K562 (cell line): Measurements from ENCODE around the gene LMNB1. TPM values are rescaled to one million over a fixed set of nuclear protein-coding genes. Genes with fewer than 3 reads are reported as not detected.

Source experiments
- ARID1B ChIP-seq: fragments of 450-650 bp; IDR thresholded peaks from 2 replicates; pipeline ENCODE4 v1.6.1; 2016; ENCODE audit warnings: antibody characterized with exemption, mild to moderate bottlenecking, inconsistent platforms
- ESRRA ChIP-seq: fragments of 450-650 bp; IDR thresholded peaks from 2 replicates; pipeline ENCODE4 v1.6.1; 2014; ENCODE audit warnings: low read depth, mild to moderate bottlenecking, moderate library complexity, borderline replicate concordance
- ILF3 ChIP-seq: fragments of 450-650 bp; IDR thresholded peaks from 2 replicates; pipeline ENCODE4 v1.6.1; 2018; ENCODE audit warnings: antibody characterized with exemption, mild to moderate bottlenecking, moderate library complexity, borderline replicate concordance
- KLF1 ChIP-seq: fragments of 450-650 bp; IDR thresholded peaks from 2 replicates; pipeline ENCODE4 v1.6.1; 2016; ENCODE audit warnings: missing genetic modification characterization, missing compliant biosample characterization
- POLR2G ChIP-seq: fragments of 200-400 bp; formaldehyde crosslinking; IDR thresholded peaks from 2 replicates; pipeline ENCODE4 v1.6.1; 2017; ENCODE audit warnings: low read depth, mild to moderate bottlenecking, antibody characterized with exemption, low read length, moderate library complexity
- PTBP1 ChIP-seq: fragments of 200-400 bp; formaldehyde crosslinking; IDR thresholded peaks from 2 replicates; pipeline ENCODE4 v1.6.1; 2017; ENCODE audit warnings: low read depth, low read length
- SAP30 ChIP-seq: fragments of 200-600 bp; sonication (generic); IDR thresholded peaks from 2 replicates; pipeline ENCODE4 v1.6.1; 2012; ENCODE audit warnings: borderline replicate concordance, low read depth, mild to moderate bottlenecking, moderate library complexity, low read length, control low read depth, inconsistent platforms; ENCODE audit not compliant: insufficient read depth, poor library complexity, severe bottlenecking
- SMAD2 ChIP-seq: fragments of 150-350 bp; IDR thresholded peaks from 2 replicates; pipeline ENCODE4 v1.6.1; 2014; ENCODE audit warnings: low read depth, mild to moderate bottlenecking, low read length
- SP2 ChIP-seq: IDR thresholded peaks from 2 replicates; pipeline ENCODE4 v1.6.1; 2011; ENCODE audit warnings: mild to moderate bottlenecking, low read depth, low read length, moderate library complexity; ENCODE audit not compliant: poor library complexity, severe bottlenecking; ENCODE audit errors: extremely low read depth
- TEAD4 ChIP-seq, 2 experiments: sonication (generic) in 1 of 2; formaldehyde crosslinking in 1 of 2; IDR thresholded peaks; 2 replicates each; pipeline versions ENCODE4 v1.6.1 to v1.8.0; 2012 to 2022; ENCODE audit warnings: borderline replicate concordance in 1 of 2, inconsistent platforms in 1 of 2, low read length in 1 of 2, mild to moderate bottlenecking in 1 of 2, missing genetic modification reagents in 1 of 2
- ZBTB2 ChIP-seq: fragments of 450-650 bp; IDR thresholded peaks from 2 replicates; pipeline ENCODE4 v1.6.1; 2016; ENCODE audit warnings: antibody characterized with exemption
- ZNF146 ChIP-seq: IDR thresholded peaks from one replicate; pipeline ENCODE4 v1.6.1; 2018; ENCODE audit warnings: missing compliant biosample characterization; ENCODE audit not compliant: unreplicated experiment
- ZNF584 ChIP-seq: fragments of 200-800 bp; sonication (Bioruptor generic); IDR thresholded peaks from 2 replicates; pipeline ENCODE4 v1.6.1; 2016; ENCODE audit warnings: low read depth, mild to moderate bottlenecking, missing genetic modification characterization, missing compliant biosample characterization
- polyA plus RNA-seq, 8 experiments: library from polyadenylated mRNA; depleted of rRNA in 4 of 8; stranded (reverse) in 5 of 8; unstranded in 3 of 8; fragments of >200 nt; fragmentation: Nextera tagmentation in 2 of 8; fragmentation: Illumina TruSeq in 1 of 8; extraction: Ambion mirVana in 2 of 8; extraction: Trizol in 1 of 8; gene quantifications; 2 replicates each; pipeline versions ENCODE4 v1.2.1 to v1.2.3, GENCODE V29; 2011 to 2014; ENCODE audit warnings: inconsistent platforms in 1 of 8, missing spikeins in 1 of 8
- total RNA-seq, 7 experiments: library from RNA; depleted of rRNA in 6 of 7; stranded (reverse); fragments of >200 nt in 6 of 7; fragmentation: Illumina TruSeq in 2 of 7; extraction: Trizol in 2 of 7; gene quantifications; 2 replicates each; pipeline versions ENCODE4 v1.2.1 to v1.2.3, GENCODE V29; 2011 to 2021; ENCODE audit warnings: low replicate concordance in 1 of 7
- TF ChIP-seq, protein P1 (sequence below): fragments of 250-450 bp; sonication (Bioruptor Pico); IDR thresholded peaks from 2 replicates; pipeline ENCODE4 v1.4.0; 2020; ENCODE audit warnings: borderline replicate concordance

LMNB1 gene
- total and polyA plus RNA-seq, 9 of the 15 experiments (the other 6 are each of a cell fraction or from before 2014, with no cell fraction given): 2.8 to 190 (median 131) TPM

DNA sequence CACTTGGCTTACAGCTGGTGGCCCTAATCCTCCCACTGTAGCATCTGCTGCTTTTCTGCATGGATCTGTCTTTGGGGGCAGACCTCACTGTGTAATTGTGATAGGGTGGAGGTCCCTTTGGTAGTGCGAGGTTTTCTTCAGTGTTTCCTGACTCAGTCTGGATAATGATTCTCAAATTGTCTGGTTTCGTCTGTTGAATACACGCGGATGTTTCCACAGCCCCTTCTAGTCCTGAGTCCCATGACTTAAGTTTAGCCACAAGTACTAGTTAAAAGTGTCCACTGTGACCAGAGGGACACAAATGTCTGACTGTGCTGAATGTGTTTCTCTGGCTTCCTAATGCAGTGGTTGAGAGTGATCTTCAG lies 70.5 kb downstream of the LMNB1 start (continued):
- TF ChIP-seq SAP30: no peak
- TF ChIP-seq POLR2G: no peak
- no peak for TF ChIP-seq SP2
- no peak for TF ChIP-seq ZNF584
- TF ChIP-seq, protein P1, sequence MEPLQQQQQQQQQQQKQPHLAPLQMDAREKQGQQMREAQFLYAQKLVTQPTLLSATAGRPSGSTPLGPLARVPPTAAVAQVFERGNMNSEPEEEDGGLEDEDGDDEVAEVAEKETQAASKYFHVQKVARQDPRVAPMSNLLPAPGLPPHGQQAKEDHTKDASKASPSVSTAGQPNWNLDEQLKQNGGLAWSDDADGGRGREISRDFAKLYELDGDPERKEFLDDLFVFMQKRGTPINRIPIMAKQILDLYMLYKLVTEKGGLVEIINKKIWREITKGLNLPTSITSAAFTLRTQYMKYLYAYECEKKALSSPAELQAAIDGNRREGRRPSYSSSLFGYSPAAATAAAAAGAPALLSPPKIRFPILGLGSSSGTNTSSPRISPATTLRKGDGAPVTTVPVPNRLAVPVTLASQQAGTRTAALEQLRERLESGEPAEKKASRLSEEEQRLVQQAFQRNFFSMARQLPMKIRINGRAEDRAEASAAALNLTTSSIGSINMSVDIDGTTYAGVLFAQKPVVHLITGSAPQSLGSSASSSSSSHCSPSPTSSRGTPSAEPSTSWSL (CRISPR knock-in tag): no peak
- TF ChIP-seq ILF3: no peak
- no peak for TF ChIP-seq SMAD2
- TF ChIP-seq ESRRA: no peak
- peak; percentile 89 for TF ChIP-seq TEAD4 (IDR thresholded peaks at IDR 0.05; ENCODE audit: low read length)
- no peak for TF ChIP-seq TEAD4 (CRISPR knock-in tag; IDR thresholded peaks at IDR 0.05; ENCODE audit: borderline replicate concordance)
- TF ChIP-seq KLF1 (tag): no peak
- no peak for TF ChIP-seq PTBP1
- TF ChIP-seq ZNF146 (CRISPR knock-in tag): no peak
- TF ChIP-seq ARID1B: peak; percentile 79
- TF ChIP-seq ZBTB2: no peak
